ENCODE results near the gene CEP57.
"Not testable (repeated sequence)": the region's sequence is repeated elsewhere in the genome, so short reads cannot be mapped to it uniquely, and the experiment has no call there.

The CEP57 gene

GRCh38 chr11:95833378-95833777 is 43.1 kb downstream of the CEP57 start:
- H3K9me3 ChIP-seq (ENCODE audit: control insufficient read depth, insufficient read depth, low read length) = no peaks in the 10 kb centered on the region
- H3K27me3 ChIP-seq (ENCODE audit: control insufficient read depth, insufficient read depth, low read length) = no peaks in the 10 kb centered on the region
- H3K4me1 ChIP-seq (ENCODE audit: control insufficient read depth, insufficient read depth, low read length) = no peaks in the 10 kb centered on the region
- no peak overlapping the region for H3K4me3 ChIP-seq (ENCODE audit: low read depth, low read length)
- no peaks in the 10 kb centered on the region for H3K36me3 ChIP-seq (ENCODE audit: control insufficient read depth, insufficient read depth, low read length)
- H3K9ac ChIP-seq (ENCODE audit: low read depth, low read length) = no peak overlapping the region

- no peaks in the 10 kb centered on the region for H3K9me3 ChIP-seq (ENCODE audit: control insufficient read depth, insufficient read depth, low read length)
- H3K9ac ChIP-seq (ENCODE audit: low read depth, low read length) = no peak overlapping the region
- H3K4me3 ChIP-seq (ENCODE audit: low read depth, low read length) = no peak overlapping the region
- no peaks in the 10 kb centered on the region for H3K36me3 ChIP-seq (ENCODE audit: control insufficient read depth, insufficient read depth, low read length)
- H3K27me3 ChIP-seq (ENCODE audit: control insufficient read depth, insufficient read depth, low read length) = no peaks in the 10 kb centered on the region
- no peaks in the 10 kb centered on the region for H3K4me1 ChIP-seq (ENCODE audit: control insufficient read depth, insufficient read depth, low read length)
These were observed 45.1 kb downstream of the CEP57 start for GRCh38 chr11:95835351-95835750.

GRCh38 chr11:95835768-95836488 is 45.6 kb downstream of the CEP57 start:
- Histone ChIP-seq H3K36me3 (ENCODE audit: control insufficient read depth, insufficient read depth, low read length) (no peaks in the 10 kb centered on the region), H3K9me3 (ENCODE audit: control insufficient read depth, insufficient read depth, low read length) (no peaks in the 10 kb centered on the region), H3K4me3 (ENCODE audit: low read depth, low read length) (no peak overlapping the region), H3K27me3 (ENCODE audit: control insufficient read depth, insufficient read depth, low read length) (no peaks in the 10 kb centered on the region), H3K4me1 (ENCODE audit: control insufficient read depth, insufficient read depth, low read length) (no peaks in the 10 kb centered on the region), H3K9ac (ENCODE audit: low read depth, low read length) (no peak overlapping the region)

- Histone ChIP-seq H3K4me1 (ENCODE audit: control insufficient read depth, insufficient read depth, low read length) (no peaks in the 10 kb centered on the region), H3K4me3 (ENCODE audit: low read depth, low read length) (no peak overlapping the region), H3K9me3 (ENCODE audit: control insufficient read depth, insufficient read depth, low read length) (no peaks in the 10 kb centered on the region), H3K36me3 (ENCODE audit: control insufficient read depth, insufficient read depth, low read length) (no peaks in the 10 kb centered on the region), H3K9ac (ENCODE audit: low read depth, low read length) (no peak overlapping the region), H3K27me3 (ENCODE audit: control insufficient read depth, insufficient read depth, low read length) (no peaks in the 10 kb centered on the region)
These were observed 54.9 kb downstream of the CEP57 start for GRCh38 chr11:95845167-95845566.

GRCh38 chr11:95849087-95849825 is 59.0 kb downstream of the CEP57 start:
- Histone ChIP-seq H3K27me3 (ENCODE audit: control insufficient read depth, insufficient read depth, low read length) (no peaks in the 10 kb centered on the region), H3K36me3 (ENCODE audit: control insufficient read depth, insufficient read depth, low read length) (no peaks in the 10 kb centered on the region)

GRCh38 chr11:95850137-95850536 is 59.8 kb downstream of the CEP57 start:
- Histone ChIP-seq H3K9me3 (ENCODE audit: control insufficient read depth, insufficient read depth, low read length) (no peaks in the 10 kb centered on the region), H3K36me3 (ENCODE audit: control insufficient read depth, insufficient read depth, low read length) (no peaks in the 10 kb centered on the region)

More at GRCh38 chr11:95849087-95849825, 59.0 kb downstream of the CEP57 start:
- Histone ChIP-seq H3K4me3 (ENCODE audit: low read depth, low read length) (no peak overlapping the region), H3K4me1 (ENCODE audit: control insufficient read depth, insufficient read depth, low read length) (no peaks in the 10 kb centered on the region), H3K9me3 (ENCODE audit: control insufficient read depth, insufficient read depth, low read length) (no peaks in the 10 kb centered on the region), H3K9ac (ENCODE audit: low read depth, low read length) (no peak overlapping the region)

GRCh38 chr11:95853138-95853537 is 62.8 kb downstream of the CEP57 start:
- no peaks in the 10 kb centered on the region for H3K36me3 ChIP-seq (ENCODE audit: control insufficient read depth, insufficient read depth, low read length)
- H3K4me3 ChIP-seq (ENCODE audit: low read depth, low read length) = no peak overlapping the region
- no peaks in the 10 kb centered on the region for H3K9me3 ChIP-seq (ENCODE audit: control insufficient read depth, insufficient read depth, low read length)
- H3K27me3 ChIP-seq (ENCODE audit: control insufficient read depth, insufficient read depth, low read length) = no peaks in the 10 kb centered on the region
- H3K9ac ChIP-seq (ENCODE audit: low read depth, low read length) = no peak overlapping the region
- H3K4me1 ChIP-seq (ENCODE audit: control insufficient read depth, insufficient read depth, low read length) = no peaks in the 10 kb centered on the region

More at GRCh38 chr11:95850137-95850536, 59.8 kb downstream of the CEP57 start:
- H3K4me3 ChIP-seq (ENCODE audit: low read depth, low read length) = no peak overlapping the region
- H3K27me3 ChIP-seq (ENCODE audit: control insufficient read depth, insufficient read depth, low read length) = no peaks in the 10 kb centered on the region
- H3K4me1 ChIP-seq (ENCODE audit: control insufficient read depth, insufficient read depth, low read length) = no peaks in the 10 kb centered on the region
- H3K9ac ChIP-seq (ENCODE audit: low read depth, low read length) = no peak overlapping the region

GRCh38 chr11:95853862-95854261 is 63.6 kb downstream of the CEP57 start:
- H3K9ac ChIP-seq (ENCODE audit: low read depth, low read length) = no peak overlapping the region
- H3K36me3 ChIP-seq (ENCODE audit: control insufficient read depth, insufficient read depth, low read length) = no peaks in the 10 kb centered on the region
- H3K9me3 ChIP-seq (ENCODE audit: control insufficient read depth, insufficient read depth, low read length) = no peaks in the 10 kb centered on the region

GRCh38 chr11:95854362-95854761 is 64.1 kb downstream of the CEP57 start:
- not testable (repeated sequence) for H3K36me3 ChIP-seq (ENCODE audit: control insufficient read depth, insufficient read depth, low read length); H3K4me1 ChIP-seq (ENCODE audit: control insufficient read depth, insufficient read depth, low read length); H3K9ac ChIP-seq (ENCODE audit: low read depth, low read length); H3K9me3 ChIP-seq (ENCODE audit: control insufficient read depth, insufficient read depth, low read length); H3K4me3 ChIP-seq (ENCODE audit: low read depth, low read length); H3K27me3 ChIP-seq (ENCODE audit: control insufficient read depth, insufficient read depth, low read length)

More at GRCh38 chr11:95853862-95854261, 63.6 kb downstream of the CEP57 start:
- Histone ChIP-seq H3K4me1 (ENCODE audit: control insufficient read depth, insufficient read depth, low read length) (no peaks in the 10 kb centered on the region), H3K27me3 (ENCODE audit: control insufficient read depth, insufficient read depth, low read length) (no peaks in the 10 kb centered on the region), H3K4me3 (ENCODE audit: low read depth, low read length) (no peak overlapping the region)

- H3K9me3 ChIP-seq (ENCODE audit: control insufficient read depth, insufficient read depth, low read length) = not testable (repeated sequence)
These were observed 69.7 kb downstream of the CEP57 start for GRCh38 chr11:95860024-95860423.

GRCh38 chr11:95863486-95864140 is 73.3 kb downstream of the CEP57 start:
- no peak overlapping the region for H3K4me3 ChIP-seq (ENCODE audit: low read depth, low read length)

More at GRCh38 chr11:95860024-95860423, 69.7 kb downstream of the CEP57 start:
- not testable (repeated sequence) for H3K4me1 ChIP-seq (ENCODE audit: control insufficient read depth, insufficient read depth, low read length); H3K27me3 ChIP-seq (ENCODE audit: control insufficient read depth, insufficient read depth, low read length); H3K4me3 ChIP-seq (ENCODE audit: low read depth, low read length); H3K9ac ChIP-seq (ENCODE audit: low read depth, low read length); H3K36me3 ChIP-seq (ENCODE audit: control insufficient read depth, insufficient read depth, low read length)

More at GRCh38 chr11:95863486-95864140, 73.3 kb downstream of the CEP57 start:
- Histone ChIP-seq H3K4me1 (ENCODE audit: control insufficient read depth, insufficient read depth, low read length) (no peaks in the 10 kb centered on the region), H3K27me3 (ENCODE audit: control insufficient read depth, insufficient read depth, low read length) (no peaks in the 10 kb centered on the region), H3K9ac (ENCODE audit: low read depth, low read length) (no peak overlapping the region), H3K36me3 (ENCODE audit: control insufficient read depth, insufficient read depth, low read length) (no peaks in the 10 kb centered on the region), H3K9me3 (ENCODE audit: control insufficient read depth, insufficient read depth, low read length) (no peaks in the 10 kb centered on the region)

Measured in iPS-15b (cell line).